GM21390 (cell line): Measurements from ENCODE around the gene SNRPD3.
"Not testable (repeated sequence)": the region's sequence is repeated elsewhere in the genome, so short reads cannot be mapped to it uniquely, and the experiment has no call there.

Experiments
- ATAC-seq: cut with Tn5 transposase; IDR thresholded peaks from one replicate; pipeline ENCODE4 v1.9.1; 2021; ENCODE audit not compliant: unreplicated experiment

SNRPD3 gene

GRCh38 chr22:24530968-24531367 is 24.8 kb upstream of the SNRPD3 start:
- not testable (repeated sequence) for ATAC-seq

DNA sequence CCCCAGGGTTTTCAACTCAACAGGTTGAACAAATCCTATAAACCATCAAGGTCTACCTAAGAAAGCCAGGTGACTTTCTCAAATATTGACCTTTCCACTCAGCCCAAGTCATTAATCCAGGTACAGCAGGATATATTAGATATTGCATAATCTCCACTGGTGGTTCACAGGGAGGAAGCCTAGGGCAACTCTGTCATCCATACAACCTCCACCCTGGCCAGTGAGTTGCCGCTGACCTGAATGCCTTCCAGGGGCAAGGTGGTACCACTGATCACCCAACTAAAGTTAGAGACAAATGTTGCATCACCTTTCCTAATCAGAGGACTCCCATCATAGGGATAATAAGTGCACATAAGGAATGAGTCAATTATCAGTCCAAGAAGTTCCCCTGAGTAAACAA is 23.7 kb upstream of the SNRPD3 start:
- no peak for ATAC-seq

- ATAC-seq: no peak
These were observed 20.5 kb upstream of the SNRPD3 start for GRCh38 chr22:24535348-24535747.

DNA sequence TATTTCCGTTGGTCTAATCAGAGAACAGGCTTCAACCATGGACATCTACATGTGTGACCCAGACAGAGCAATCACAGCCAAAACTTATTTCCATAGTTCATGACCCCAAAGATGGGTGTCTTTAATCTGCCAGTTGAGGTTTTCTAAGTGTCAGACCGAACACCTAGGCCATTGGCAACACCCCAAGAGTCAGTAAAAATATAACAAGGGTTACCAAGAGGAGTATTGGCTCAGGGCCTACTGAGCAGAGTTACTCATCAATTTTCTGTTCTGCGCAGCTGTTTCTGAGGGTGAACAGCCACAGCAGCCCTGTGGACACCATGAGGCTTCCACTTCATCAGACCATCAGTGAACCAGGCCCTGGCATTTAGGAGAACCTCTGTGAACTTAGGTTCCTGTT is 19.7 kb upstream of the SNRPD3 start:
- no peak for ATAC-seq

GRCh38 chr22:24540470-24540869 is 15.3 kb upstream of the SNRPD3 start:
- no peak for ATAC-seq

DNA sequence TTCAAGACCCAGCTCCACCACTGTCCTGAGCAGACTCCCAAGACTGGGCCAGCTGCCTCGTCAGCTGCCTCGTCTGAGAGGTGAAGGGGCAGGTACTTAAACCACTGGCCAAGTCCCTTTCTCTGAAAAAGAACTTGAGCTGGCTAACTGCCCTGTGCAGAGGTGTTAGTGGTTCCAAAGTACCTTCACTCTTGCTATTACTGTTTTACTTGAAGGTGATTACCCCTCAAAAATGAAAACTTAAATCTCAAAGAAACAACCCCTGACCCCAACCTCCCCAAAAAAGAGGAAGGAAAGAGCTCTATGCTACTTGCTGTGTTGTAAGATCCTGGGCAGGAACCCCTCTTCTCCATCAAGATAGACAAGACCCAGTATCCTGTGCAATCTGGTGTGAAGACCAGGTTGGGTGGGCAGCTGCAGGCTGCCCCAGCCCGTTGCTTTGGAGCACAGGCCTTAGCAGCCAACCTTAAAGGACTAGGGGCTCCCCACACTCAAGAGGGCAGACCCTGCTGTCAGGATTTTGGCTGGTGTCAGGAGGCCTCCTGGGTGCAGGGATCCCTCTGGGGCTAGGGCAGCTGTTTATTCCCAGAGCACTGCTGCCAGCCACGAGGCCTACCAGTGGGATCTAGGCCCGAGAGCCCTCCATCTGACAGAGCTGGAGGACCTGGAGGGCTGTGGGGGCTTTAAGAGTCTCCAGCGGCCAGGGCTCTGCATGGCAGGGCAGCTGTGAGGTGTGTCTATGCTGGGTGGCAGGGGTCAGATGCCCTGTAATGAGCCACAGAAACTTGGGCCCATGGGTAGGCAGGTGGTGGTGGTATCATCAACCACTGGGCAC is 13.9 kb upstream of the SNRPD3 start:
- no peak for ATAC-seq

DNA sequence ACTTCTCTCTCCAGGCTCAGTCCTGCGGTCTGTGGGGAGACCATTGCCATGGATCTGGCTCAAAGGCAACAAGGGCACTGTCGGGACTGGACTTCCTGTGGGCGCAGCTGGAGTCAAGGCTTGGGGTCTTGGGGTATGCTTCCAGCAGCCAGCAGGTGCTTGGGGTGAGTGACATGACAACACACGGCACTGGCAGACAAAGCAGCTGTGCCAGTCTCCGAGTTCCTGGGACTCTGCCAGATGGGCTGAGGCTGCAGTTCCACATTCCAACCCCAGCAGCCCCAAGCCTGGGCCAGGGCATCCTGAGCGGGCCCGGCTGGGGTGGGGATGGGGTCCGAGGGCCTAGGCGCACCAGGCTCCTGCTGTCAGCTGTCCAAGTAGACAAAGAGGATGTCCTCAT is 13.2 kb upstream of the SNRPD3 start:
- ATAC-seq: no peak

- no peak for ATAC-seq
These were observed 12.6 kb upstream of the SNRPD3 start for GRCh38 chr22:24543185-24543601.

DNA sequence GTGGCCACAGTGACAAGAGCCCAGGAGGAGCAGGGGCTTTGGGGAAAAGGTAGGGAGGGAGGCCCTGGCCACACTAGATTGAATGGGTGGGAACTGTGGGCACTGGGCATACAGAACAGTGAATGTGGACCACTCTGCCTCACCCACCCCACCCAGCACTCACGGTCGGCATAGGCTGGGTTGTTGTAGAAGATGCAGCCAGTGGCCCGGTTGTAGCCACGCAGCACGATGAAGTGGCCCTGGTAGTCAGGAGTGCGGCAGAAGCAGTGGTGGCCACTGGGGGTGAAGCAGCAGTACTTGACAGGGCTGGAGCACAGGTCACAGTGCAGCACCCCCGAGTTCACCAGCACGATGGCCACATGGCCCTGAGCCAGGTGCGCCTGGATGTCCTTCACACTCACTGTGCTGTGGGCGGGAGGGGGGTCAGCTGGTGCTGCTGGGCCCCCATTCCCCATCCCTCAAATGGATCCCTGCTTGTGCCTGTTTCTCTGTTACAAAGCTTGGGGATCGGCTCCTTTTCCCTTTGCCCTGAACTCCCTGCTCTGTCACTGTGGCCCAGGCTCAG is 12.0 kb upstream of the SNRPD3 start:
- ATAC-seq: no peak

DNA sequence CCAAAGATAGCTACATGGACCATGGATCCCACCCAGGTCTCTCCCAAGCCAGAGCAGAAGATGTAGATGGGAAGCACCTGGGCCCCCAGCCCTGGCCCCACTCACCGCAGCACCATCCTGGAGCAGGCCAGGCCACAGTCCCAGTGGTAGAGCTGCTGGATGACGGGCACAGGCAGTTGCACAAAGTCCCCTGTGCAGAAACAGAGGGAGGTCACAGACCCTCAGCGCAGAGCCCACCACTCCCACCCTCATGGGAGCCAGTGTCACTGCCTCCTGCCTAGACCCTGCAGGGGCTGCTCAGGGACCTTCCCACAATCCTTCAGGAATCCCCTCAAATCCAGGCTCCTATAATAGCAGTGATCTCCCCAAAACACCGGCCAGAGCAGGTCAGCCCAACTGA is 7.0 kb upstream of the SNRPD3 start:
- no peak for ATAC-seq

DNA sequence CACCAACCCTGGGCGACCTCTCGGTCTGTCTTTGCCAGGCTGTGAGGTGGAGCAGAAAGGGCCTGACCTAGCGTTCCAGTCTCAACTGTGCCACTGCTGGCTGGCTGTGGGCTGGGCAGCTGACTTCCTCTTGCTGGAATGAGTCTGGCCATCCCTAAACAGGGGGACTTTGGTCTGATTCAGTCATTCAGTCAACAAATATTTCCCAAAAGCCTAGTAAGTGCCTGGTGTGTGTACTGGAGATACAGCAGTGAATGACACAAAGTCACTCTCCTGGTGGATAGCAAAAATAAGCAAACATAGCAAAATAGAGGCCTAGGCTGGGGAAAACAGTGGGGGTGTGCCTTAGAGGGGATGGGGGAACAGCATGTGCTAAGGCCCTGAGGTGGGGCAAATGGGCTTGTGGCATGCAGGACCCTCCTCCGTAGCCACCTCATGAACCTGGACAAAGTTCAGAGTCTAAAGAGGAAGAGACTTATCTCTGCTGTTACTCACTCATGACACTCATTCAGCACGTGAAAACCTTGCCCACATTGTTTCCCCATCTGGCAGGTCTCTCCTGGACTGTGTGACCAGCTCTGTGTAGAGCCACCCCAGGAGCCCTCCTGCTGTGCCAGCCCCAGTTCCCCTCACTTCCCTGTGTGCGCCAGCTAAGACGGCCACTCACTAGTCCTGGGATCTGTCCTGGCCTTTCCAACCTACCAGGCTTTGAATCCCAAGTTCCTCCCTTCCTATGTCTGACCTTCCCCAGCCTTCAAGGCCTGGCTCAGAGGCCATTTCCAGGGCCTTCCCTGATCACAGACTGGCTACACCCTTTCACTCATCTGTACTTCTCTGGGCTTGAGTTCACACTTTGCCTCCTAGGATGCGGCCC is 5.5 kb upstream of the SNRPD3 start:
- no peak for ATAC-seq

GRCh38 chr22:24550902-24551435 is 4.8 kb upstream of the SNRPD3 start:
- ATAC-seq: no peak

GRCh38 chr22:24552503-24553286 is 3.1 kb upstream of the SNRPD3 start:
- ATAC-seq: not testable (repeated sequence)

GRCh38 chr22:24553597-24554312 is 2.0 kb upstream of the SNRPD3 start:
- ATAC-seq: no peak

DNA sequence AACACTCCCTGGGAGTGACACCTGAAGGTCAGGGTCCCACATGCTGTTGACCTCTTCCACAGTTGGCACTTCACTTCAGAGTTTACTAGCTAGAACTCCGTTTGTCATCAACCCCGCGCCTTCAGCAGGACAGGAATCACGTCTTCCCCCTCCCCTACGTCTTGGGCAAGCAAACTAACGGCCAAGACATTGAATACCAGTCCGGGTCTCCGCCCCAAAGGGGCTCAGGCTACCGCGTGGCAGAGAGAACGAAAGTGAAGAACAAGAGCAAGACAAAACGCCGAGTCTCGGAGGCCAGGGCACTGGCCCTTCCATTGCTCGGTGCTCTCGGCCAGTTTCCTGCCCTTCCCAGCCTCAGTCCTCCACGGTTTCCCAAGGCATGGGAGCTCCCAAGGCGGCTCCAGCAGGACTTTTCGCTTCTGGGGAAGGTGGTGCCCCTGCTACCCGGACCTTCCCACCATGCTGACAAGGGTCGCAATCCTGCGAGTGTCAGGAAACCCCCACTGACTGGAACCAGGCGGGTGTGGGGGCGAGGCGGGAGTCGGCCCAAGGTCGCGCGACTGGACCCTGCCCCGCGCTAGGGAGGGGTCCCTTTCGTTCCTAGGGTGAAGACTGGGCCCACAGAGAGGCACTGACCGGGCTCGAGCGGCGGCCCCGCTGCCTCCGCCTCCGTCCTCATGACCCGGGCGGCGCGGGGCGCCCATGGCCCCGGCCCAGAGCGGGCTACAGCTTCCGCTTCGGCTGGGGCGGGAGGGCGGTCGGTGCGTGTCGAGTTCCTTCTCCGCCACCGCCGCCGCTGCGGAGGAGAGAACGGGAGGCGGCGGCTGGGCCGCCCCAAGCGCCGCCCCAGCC is 1.3 kb upstream of the SNRPD3 start, which contains the start of gene GUCD1:
Gene GUCD1, minus strand, starts transcription at position 826 of the 852 bp plus-strand sequence. Its CDS starts 147 bp downstream, at position 679.
- ATAC-seq: no peak

DNA sequence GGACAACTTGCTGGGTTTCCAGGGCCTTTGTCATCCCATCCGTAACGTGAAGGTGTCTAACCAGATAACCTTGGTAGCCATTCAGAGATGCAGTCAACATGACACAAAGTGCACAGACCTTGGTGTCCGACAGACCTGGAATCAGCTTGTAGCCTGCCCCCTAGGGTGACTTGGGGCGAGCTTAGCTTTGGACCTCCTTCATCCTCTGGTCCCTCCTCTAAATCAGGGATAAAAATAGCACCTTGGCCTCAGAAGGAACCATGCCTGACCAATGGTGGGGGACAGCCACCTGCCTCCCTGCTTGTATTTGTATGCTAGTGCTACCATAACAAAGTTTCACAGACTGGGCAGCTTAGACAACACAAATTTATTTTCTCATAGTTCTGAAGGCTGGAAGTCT is 3.7 kb downstream of the SNRPD3 start:
- no peak for ATAC-seq

DNA sequence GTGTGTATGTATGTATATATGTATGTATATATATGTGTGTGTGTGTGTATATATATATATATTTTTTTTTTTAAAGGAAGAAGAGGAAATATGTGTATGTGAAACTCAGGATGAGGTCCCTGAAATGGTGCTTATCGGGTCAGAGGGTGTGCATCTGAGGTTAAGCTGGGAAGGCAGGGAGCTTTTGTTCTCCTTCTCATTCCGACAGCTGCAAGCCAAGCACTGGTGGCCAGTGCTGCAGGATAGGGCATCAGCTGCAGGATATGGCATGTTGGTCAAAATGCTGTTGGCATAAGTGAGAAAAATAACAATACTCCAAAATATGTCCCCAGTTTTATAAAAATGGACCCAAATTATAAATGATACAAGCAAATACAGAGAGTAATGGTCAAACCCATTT is 7.4 kb downstream of the SNRPD3 start:
- no peak for ATAC-seq

- no peak for ATAC-seq
These were observed 8.7 kb downstream of the SNRPD3 start for GRCh38 chr22:24564376-24565058.
